SK-N-SH (cell line): ENCODE results near the gene SPANXD.

Source experiments
- EP300 ChIP-seq, 2 experiments: IDR thresholded peaks; 2 replicates each; pipeline versions ENCODE4 v1.4.0 to v1.6.1; 2012; ENCODE audit warnings: borderline replicate concordance in 1 of 2, low read depth in 1 of 2, low read length in 1 of 2
- FOXJ3 ChIP-seq: sonication (generic); formaldehyde crosslinking; IDR thresholded peaks from 2 replicates; pipeline ENCODE4 v1.5.1; 2020; ENCODE audit warnings: mild to moderate bottlenecking, missing genetic modification reagents
- MXI1 ChIP-seq: IDR thresholded peaks from 2 replicates; pipeline ENCODE4 v1.6.1; 2012; ENCODE audit warnings: mild to moderate bottlenecking, low read depth, low read length, improper control_type of control experiment
- NFIC ChIP-seq: IDR thresholded peaks from 2 replicates; pipeline ENCODE4 v1.4.0; 2012; ENCODE audit warnings: borderline replicate concordance
- RAD21 ChIP-seq: IDR thresholded peaks from 2 replicates; pipeline ENCODE4 v1.6.1; 2012; ENCODE audit warnings: mild to moderate bottlenecking, low read length
- TCF12 ChIP-seq: IDR thresholded peaks from 2 replicates; pipeline ENCODE4 v1.4.0; 2012
- YY1 ChIP-seq: IDR thresholded peaks from 2 replicates; pipeline ENCODE4 v1.4.0; 2012; ENCODE audit warnings: low read depth, mild to moderate bottlenecking
- TF ChIP-seq, protein P1 (sequence below): fragments of 200-600 bp; sonication (generic); IDR thresholded peaks from 2 replicates; pipeline ENCODE4 v1.6.1; 2017; ENCODE audit warnings: antibody characterized with exemption, mild to moderate bottlenecking, moderate library complexity
- TF ChIP-seq, protein P2 (sequence below): fragments of 150-350 bp; IDR thresholded peaks from 2 replicates; pipeline ENCODE4 v1.6.1; 2017; ENCODE audit warnings: antibody characterized with exemption, low read length, low read depth, borderline replicate concordance
- TF ChIP-seq, protein P3 (sequence below): IDR thresholded peaks from 2 replicates; pipeline ENCODE4 v1.4.0; 2012; ENCODE audit warnings: low read depth

DNA sequence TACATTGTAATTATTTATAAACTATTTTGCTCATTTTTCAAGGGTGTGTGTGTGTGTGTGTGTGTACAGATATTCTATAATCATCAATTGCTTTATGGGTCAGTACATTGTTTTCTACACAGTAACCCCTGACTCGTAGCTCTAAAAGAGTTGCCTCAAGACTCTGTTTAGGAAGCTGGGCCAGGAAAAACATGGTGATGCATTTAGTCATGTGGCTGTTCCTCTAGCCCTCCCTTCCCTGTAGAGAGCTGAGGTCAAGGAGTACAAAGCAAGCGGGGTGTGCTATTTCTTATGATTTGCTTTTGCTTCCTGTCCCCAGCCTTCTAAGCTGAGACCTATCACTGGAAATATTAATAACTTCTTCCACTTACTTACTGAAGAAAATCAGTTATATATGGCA is 34.8 kb upstream of the SPANXD start:
- TF ChIP-seq MXI1: no peak
- TF ChIP-seq, protein P1, sequence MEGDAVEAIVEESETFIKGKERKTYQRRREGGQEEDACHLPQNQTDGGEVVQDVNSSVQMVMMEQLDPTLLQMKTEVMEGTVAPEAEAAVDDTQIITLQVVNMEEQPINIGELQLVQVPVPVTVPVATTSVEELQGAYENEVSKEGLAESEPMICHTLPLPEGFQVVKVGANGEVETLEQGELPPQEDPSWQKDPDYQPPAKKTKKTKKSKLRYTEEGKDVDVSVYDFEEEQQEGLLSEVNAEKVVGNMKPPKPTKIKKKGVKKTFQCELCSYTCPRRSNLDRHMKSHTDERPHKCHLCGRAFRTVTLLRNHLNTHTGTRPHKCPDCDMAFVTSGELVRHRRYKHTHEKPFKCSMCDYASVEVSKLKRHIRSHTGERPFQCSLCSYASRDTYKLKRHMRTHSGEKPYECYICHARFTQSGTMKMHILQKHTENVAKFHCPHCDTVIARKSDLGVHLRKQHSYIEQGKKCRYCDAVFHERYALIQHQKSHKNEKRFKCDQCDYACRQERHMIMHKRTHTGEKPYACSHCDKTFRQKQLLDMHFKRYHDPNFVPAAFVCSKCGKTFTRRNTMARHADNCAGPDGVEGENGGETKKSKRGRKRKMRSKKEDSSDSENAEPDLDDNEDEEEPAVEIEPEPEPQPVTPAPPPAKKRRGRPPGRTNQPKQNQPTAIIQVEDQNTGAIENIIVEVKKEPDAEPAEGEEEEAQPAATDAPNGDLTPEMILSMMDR: no peak
- no peak for TF ChIP-seq RAD21
- no peak for TF ChIP-seq TCF12
- no peak for TF ChIP-seq EP300 (IDR thresholded peaks at IDR 0.05; ENCODE audit: borderline replicate concordance in 1 of 2, low read depth in 1 of 2, low read length in 1 of 2)
- TF ChIP-seq FOXJ3: no peak
- TF ChIP-seq, protein P2, sequence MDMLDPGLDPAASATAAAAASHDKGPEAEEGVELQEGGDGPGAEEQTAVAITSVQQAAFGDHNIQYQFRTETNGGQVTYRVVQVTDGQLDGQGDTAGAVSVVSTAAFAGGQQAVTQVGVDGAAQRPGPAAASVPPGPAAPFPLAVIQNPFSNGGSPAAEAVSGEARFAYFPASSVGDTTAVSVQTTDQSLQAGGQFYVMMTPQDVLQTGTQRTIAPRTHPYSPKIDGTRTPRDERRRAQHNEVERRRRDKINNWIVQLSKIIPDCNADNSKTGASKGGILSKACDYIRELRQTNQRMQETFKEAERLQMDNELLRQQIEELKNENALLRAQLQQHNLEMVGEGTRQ: no peak
- TF ChIP-seq, protein P3, sequence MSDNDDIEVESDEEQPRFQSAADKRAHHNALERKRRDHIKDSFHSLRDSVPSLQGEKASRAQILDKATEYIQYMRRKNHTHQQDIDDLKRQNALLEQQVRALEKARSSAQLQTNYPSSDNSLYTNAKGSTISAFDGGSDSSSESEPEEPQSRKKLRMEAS: no peak
- TF ChIP-seq YY1: no peak
- TF ChIP-seq NFIC: no peak
